Upper lobe of left lung (tissue), 6 donors: ENCODE results near the gene MLF2. TPM values are rescaled to one million over a fixed set of nuclear protein-coding genes. Genes with fewer than 3 reads are reported as not detected.

Experiments used
- ATAC-seq, 2 donors: fragments of 200-7000 bp; cut with Tn5 transposase; one replicate each; pipeline ENCODE4 v1.9.1; 2022; ENCODE audit warnings: mild to moderate bottlenecking in 2 of 2, moderate library complexity in 2 of 2; ENCODE audit not compliant: low FRiP score in 2 of 2
- DNase-seq, 2 donors: peaks; one replicate each; pipeline ENCODE4 v3.0.0-alpha.2; 2019 to 2020
- H3K27ac ChIP-seq, 4 donors: fragments of 200-600 bp; sonication (generic); one replicate each; pipeline ENCODE4 v1.5.1; 2016 to 2019
- H3K27me3 ChIP-seq, 4 donors: fragments of 200-600 bp; sonication (generic); one replicate each; pipeline ENCODE4 v1.5.1; 2017 to 2019
- H3K36me3 ChIP-seq, 4 donors: fragments of 200-600 bp; sonication (generic); one replicate each; pipeline ENCODE4 v1.5.1; 2016 to 2019
- H3K4me1 ChIP-seq, 4 donors: fragments of 200-600 bp; sonication (generic); one replicate each; pipeline ENCODE4 v1.5.1; 2018 to 2019
- H3K4me3 ChIP-seq, 4 donors: fragments of 200-600 bp; sonication (generic); one replicate each; pipeline ENCODE4 v1.5.1; 2017 to 2019; ENCODE audit warnings: mild to moderate bottlenecking in 2 of 4, moderate library complexity in 1 of 4
- H3K9me3 ChIP-seq, 4 donors: fragments of 200-600 bp; sonication (generic); one replicate each; pipeline ENCODE4 v1.5.1; 2018 to 2019
- EP300 ChIP-seq, 4 donors: sonication (generic); formaldehyde crosslinking; IDR thresholded peaks; one replicate each; pipeline ENCODE4 v1.5.1; 2017; ENCODE audit warnings: antibody characterized with exemption in 4 of 4, control low read depth in 2 of 4
- POLR2A ChIP-seq, 4 donors: fragments of 450-650 bp; IDR thresholded peaks; one replicate each; pipeline ENCODE4 v1.5.1; 2016 to 2017; ENCODE audit warnings: antibody characterized with exemption in 4 of 4, mild to moderate bottlenecking in 2 of 4
- POLR2AphosphoS5 ChIP-seq, 2 donors: sonication (generic); formaldehyde crosslinking; IDR thresholded peaks; one replicate each; pipeline ENCODE4 v1.5.1; 2017; ENCODE audit warnings: antibody characterized with exemption in 2 of 2
- WGBS, 2 donors: methylation state at CpG; one replicate each; pipeline ENCODE4 v1.1.5; 2017 to 2018; 5-methylcytosine and 5-hydroxymethylcytosine counted together
- total RNA-seq, 6 donors: library from RNA; depleted of rRNA in 4 of 6; stranded (reverse); fragments of >200 nt in 4 of 6; gene quantifications; one replicate each; pipeline versions ENCODE4 v1.1.0 to v1.2.1, GENCODE V29; 2016 to 2021
- TF ChIP-seq, protein P1 (sequence below), 6 experiments: fragments of 450-650 bp in 4 of 6; fragments of 200-600 bp in 2 of 6; sonication (generic) in 2 of 6; IDR thresholded peaks; one replicate each; pipeline ENCODE4 v1.5.1; 2016 to 2019; ENCODE audit warnings: antibody characterized with exemption in 6 of 6
- donor health status: DM: no; HTN: no; CAD: no; lungs with moderate emphysema.
- donor health status: DM: no; HTN: yes; CAD: no; lungs with severe emphysema.

The MLF2 gene
- total RNA-seq, 6 donors from 2014 or later = 136 to 221 (median 144) TPM

DNA sequence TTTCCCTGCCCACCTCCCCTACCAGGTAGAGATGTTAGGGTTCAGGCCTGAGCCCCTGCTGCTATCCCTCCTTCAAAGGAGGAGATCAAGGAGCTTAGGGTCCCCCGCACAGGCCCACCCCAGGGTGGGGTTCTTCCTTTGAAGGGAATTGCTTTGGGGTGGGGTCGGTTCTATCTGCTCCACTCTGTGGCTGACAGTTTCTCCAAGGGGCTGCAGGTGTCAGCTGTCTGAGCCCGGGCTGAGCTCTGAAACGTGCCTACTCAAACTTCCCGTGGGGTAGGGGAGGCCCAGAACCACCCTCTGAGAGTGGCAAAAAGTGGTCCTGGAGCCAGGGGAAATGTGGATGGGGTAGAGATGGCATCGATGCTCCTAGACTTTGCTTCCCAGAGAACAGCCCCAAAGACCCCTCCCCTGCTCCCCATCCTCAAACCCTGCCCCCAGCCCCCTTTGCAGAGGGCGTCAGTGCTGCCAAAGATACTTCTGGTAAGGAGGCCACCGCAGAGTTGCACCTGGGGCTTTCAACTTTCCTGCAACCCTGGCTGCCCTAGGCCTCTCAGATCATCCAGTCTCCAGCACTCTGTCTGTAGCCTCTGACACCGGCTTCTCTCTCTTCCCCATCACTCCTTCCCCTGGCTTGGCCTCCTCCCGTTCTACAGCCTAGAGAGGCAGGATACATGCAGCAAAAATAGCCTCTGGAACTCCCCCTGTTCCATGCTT lies 30.1 kb upstream of the MLF2 start:
- no peaks in the 10 kb centered on the region for H3K27me3 ChIP-seq
- H3K4me3 ChIP-seq = no peak overlapping the region
- TF ChIP-seq POLR2A (IDR thresholded peaks at IDR 0.05) (no peak), EP300 (IDR thresholded peaks at IDR 0.05) (no peak), POLR2AphosphoS5 (IDR thresholded peaks at IDR 0.05) (no peak)
- TF ChIP-seq, protein P1, sequence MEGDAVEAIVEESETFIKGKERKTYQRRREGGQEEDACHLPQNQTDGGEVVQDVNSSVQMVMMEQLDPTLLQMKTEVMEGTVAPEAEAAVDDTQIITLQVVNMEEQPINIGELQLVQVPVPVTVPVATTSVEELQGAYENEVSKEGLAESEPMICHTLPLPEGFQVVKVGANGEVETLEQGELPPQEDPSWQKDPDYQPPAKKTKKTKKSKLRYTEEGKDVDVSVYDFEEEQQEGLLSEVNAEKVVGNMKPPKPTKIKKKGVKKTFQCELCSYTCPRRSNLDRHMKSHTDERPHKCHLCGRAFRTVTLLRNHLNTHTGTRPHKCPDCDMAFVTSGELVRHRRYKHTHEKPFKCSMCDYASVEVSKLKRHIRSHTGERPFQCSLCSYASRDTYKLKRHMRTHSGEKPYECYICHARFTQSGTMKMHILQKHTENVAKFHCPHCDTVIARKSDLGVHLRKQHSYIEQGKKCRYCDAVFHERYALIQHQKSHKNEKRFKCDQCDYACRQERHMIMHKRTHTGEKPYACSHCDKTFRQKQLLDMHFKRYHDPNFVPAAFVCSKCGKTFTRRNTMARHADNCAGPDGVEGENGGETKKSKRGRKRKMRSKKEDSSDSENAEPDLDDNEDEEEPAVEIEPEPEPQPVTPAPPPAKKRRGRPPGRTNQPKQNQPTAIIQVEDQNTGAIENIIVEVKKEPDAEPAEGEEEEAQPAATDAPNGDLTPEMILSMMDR (IDR thresholded peaks at IDR 0.05) = no peak
- ATAC-seq = no peak
- no peak overlapping the region for H3K27ac ChIP-seq
- H3K9me3 ChIP-seq = no peaks in the 10 kb centered on the region
- peaks cover 15 to 39% (median 18%) of the 10 kb centered on the region in 4 donors for H3K4me1 ChIP-seq
- DNase-seq = no peak
- H3K36me3 ChIP-seq = no peaks in the 10 kb centered on the region
- 81 to 89% methylated on average over 7 to 10 of the region's 10 CpGs for WGBS, 2 donors

DNA sequence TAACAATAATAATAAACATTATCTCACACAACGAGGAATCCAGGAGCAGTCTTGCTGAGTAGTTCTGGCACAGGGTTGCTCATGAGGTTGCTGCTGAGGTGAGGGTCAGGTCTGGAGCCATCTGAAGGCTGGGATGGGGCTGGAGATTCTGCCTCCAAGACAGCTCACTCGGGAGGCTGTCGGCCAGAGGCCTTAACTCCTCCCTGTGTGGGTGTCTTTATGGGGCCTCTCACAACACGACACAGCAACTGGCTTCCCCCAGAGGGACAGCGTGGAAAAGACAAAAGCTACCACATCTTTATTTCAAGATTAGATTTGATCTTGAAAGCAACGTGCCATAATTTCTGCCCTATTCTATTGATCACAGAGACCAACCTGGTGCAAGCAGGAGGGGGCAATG lies 29.2 kb upstream of the MLF2 start:
- DNase-seq (no peak), ATAC-seq (no peak)
- TF ChIP-seq POLR2AphosphoS5 (IDR thresholded peaks at IDR 0.05) = no peak
- TF ChIP-seq, protein P1 (IDR thresholded peaks at IDR 0.05) = no peak
- TF ChIP-seq POLR2A (IDR thresholded peaks at IDR 0.05) = no peak
- TF ChIP-seq EP300 (IDR thresholded peaks at IDR 0.05) = no peak
- H3K27ac ChIP-seq = no peak overlapping the region
- no peak overlapping the region for H3K4me3 ChIP-seq
- H3K27me3 ChIP-seq = no peaks in the 10 kb centered on the region
- H3K4me1 ChIP-seq = peaks cover 16 to 39% (median 20%) of the 10 kb centered on the region in 4 donors
- 73 to 86% methylated on average over 4 to 6 of the region's 6 CpGs for WGBS, 2 donors
- no peaks in the 10 kb centered on the region for H3K36me3 ChIP-seq
- H3K9me3 ChIP-seq = no peaks in the 10 kb centered on the region

DNA sequence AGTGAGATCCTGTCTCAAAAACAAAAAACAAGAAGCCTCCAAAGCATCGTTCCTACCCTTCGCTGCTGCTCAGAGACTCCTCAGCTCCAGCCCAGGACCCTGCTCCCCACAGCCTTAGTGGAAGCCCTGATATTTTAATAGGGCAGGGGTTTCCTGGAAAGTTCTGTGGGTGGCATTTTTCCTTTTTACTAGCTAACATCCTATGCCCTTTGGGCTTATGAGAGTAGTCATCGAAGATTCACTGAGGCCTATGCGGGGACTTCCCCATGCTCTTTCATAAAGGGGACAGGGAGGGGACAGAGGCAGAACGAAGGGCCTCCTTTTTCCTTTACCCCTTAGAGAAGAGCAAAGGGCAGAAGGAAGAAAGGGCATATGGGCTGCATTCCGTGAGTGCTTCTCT lies 27.6 kb upstream of the MLF2 start:
- H3K27ac ChIP-seq = no peak overlapping the region
- no peaks in the 10 kb centered on the region for H3K9me3 ChIP-seq
- no peak overlapping the region for H3K4me3 ChIP-seq
- no peaks in the 10 kb centered on the region for H3K27me3 ChIP-seq
- ATAC-seq (no peak), DNase-seq (no peak)
- H3K4me1 ChIP-seq = peaks cover 15 to 32% (median 18%) of the 10 kb centered on the region in 4 donors
- 79 to 95% methylated on average over 6 of the region's 6 CpGs for WGBS, 2 donors
- no peaks in the 10 kb centered on the region for H3K36me3 ChIP-seq
- no peak for TF ChIP-seq POLR2A (IDR thresholded peaks at IDR 0.05)
- TF ChIP-seq, protein P1 (IDR thresholded peaks at IDR 0.05) = no peak

DNA sequence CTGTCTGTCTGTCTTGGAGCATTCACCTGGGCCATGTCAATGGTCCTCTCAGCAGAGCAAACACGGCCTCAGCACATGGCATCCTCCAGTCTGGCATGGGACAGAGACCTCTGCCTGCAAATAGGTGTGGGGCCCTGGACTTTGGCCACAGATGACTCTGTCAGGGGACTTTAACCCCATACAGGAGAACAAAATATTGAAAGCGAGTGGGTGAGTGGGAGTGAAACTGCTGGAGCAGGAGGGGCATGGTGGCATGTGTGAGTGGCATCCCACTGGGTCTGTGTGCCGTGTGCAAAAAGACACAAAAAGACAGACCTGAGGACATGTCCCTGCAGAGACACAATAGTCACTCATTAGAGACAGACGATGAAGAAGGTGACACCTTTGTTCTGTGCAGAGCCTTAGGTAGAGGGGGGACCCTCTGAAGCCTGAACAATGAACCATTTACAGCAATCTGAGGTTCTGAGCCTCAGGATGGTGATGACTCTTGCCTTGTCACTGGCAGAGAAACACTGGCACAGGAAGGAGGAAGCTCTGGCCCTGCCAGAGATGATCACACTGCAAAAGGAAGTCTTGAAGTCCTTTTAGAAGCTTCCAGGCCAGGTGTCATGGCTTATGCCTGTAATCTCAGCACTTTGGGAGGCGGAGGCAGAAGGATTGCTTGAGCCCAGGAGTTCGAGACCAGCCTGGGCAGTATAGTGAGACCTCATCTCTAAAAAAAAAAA lies 26.9 kb upstream of the MLF2 start:
- H3K9me3 ChIP-seq = no peaks in the 10 kb centered on the region
- no peak for DNase-seq
- no peaks in the 10 kb centered on the region for H3K36me3 ChIP-seq
- ATAC-seq = no peak
- H3K27me3 ChIP-seq = no peaks in the 10 kb centered on the region
- 82 to 83% methylated on average over 6 of the region's 6 CpGs for WGBS, 2 donors
- TF ChIP-seq POLR2AphosphoS5 (IDR thresholded peaks at IDR 0.05) = no peak
- no peak for TF ChIP-seq EP300 (IDR thresholded peaks at IDR 0.05)
- TF ChIP-seq, protein P1 (IDR thresholded peaks at IDR 0.05) = no peak
- no peak for TF ChIP-seq POLR2A (IDR thresholded peaks at IDR 0.05)
- no peak overlapping the region for H3K4me3 ChIP-seq
- no peak overlapping the region for H3K27ac ChIP-seq
- peaks cover 11 to 25% (median 18%) of the 10 kb centered on the region in 4 donors for H3K4me1 ChIP-seq
